GM23248 (cell line): ENCODE measurements around the gene COL6A1.

ENCODE experiments used
- EZH2 ChIP-seq: fragments of 200-600 bp; sonication (generic); IDR thresholded peaks from 2 replicates; pipeline ENCODE4 v1.6.1; 2018; ENCODE audit warnings: antibody characterized with exemption, mild to moderate bottlenecking; ENCODE audit not compliant: insufficient read depth, poor library complexity, severe bottlenecking
- EZH2phosphoT487 ChIP-seq: fragments of 200-600 bp; sonication (generic); IDR thresholded peaks from 2 replicates; pipeline ENCODE4 v1.6.1; 2018; ENCODE audit warnings: antibody characterized with exemption, moderate library complexity, mild to moderate bottlenecking, low read depth; ENCODE audit not compliant: insufficient read depth

GRCh38 chr21:45976701-45977311 is 4.8 kb upstream of the COL6A1 start:
- TF ChIP-seq EZH2phosphoT487 (no peak), EZH2 (no peak)
